Caco-2 (cell line): ENCODE measurements around the gene TNFAIP3. TPM values are rescaled to one million over a fixed set of nuclear protein-coding genes. Genes with fewer than 3 reads are reported as not detected.

ENCODE experiments used
- BruUV-seq: library from RNA; stranded (reverse); fragments of 400-500 nt; replicated peaks from 2 replicates; lab custom pipeline; 2021; lab: Mats Ljungman, UMichigan
- CTCF ChIA-PET: fragments of 300-600 bp; sonication (Branson Sonifier 250); formaldehyde crosslinking; loops from one replicate; lab custom pipeline; 2022; ENCODE audit warnings: antibody characterized with exemption; lab: Charles Lee
- POLR2A ChIA-PET: fragments of 300-600 bp; sonication (Branson Sonifier 250); formaldehyde crosslinking; loops from one replicate; lab custom pipeline; 2022; ENCODE audit warnings: antibody characterized with exemption; lab: Charles Lee
- DNase-seq, 2 experiments: peaks; one replicate each; pipeline versions ENCODE4 v3.0.0 to v3.0.0-alpha.2; 2020 to 2022
- H3K27me3 ChIP-seq: replicated peaks from 2 replicates; pipeline ENCODE4 v1.6.0; 2011; ENCODE audit warnings: low read length; ENCODE audit not compliant: control insufficient read depth, insufficient read depth
- H3K36me3 ChIP-seq: 2 replicates; pipeline ENCODE4 v1.5.1; 2011; ENCODE audit warnings: low read length; ENCODE audit not compliant: control insufficient read depth, insufficient read depth
- H3K4me1 ChIP-seq: fragments of 250-450 bp; sonication (Bioruptor Pico); 2 replicates; pipeline ENCODE4 v1.5.1; 2020; ENCODE audit warnings: mild to moderate bottlenecking
- H3K4me3 ChIP-seq: 2 replicates; pipeline ENCODE4 v1.5.1; 2011; ENCODE audit warnings: low read depth, mild to moderate bottlenecking, control low read depth, low read length
- H3K9me3 ChIP-seq: fragments of 250-450 bp; sonication (Bioruptor Pico); 2 replicates; pipeline ENCODE4 v1.5.1; 2020; ENCODE audit warnings: mild to moderate bottlenecking, moderate library complexity
- H3K27ac Mint-ChIP-seq: one replicate; pipeline ENCODE4 v1.8.0; 2022; ENCODE audit warnings: mixed read lengths; ENCODE audit not compliant: unreplicated experiment
- H3K27me3 Mint-ChIP-seq: one replicate; pipeline ENCODE4 v1.8.0; 2022; ENCODE audit warnings: mixed read lengths; ENCODE audit not compliant: insufficient read depth, unreplicated experiment
- H3K36me3 Mint-ChIP-seq: one replicate; pipeline ENCODE4 v1.8.0; 2022; ENCODE audit warnings: mild to moderate bottlenecking, mixed read lengths; ENCODE audit not compliant: insufficient read depth, unreplicated experiment
- H3K4me1 Mint-ChIP-seq: one replicate; pipeline ENCODE4 v1.8.0; 2022; ENCODE audit warnings: low read depth, mixed read lengths; ENCODE audit not compliant: unreplicated experiment
- H3K4me3 Mint-ChIP-seq: one replicate; pipeline ENCODE4 v1.8.0; 2022; ENCODE audit warnings: mild to moderate bottlenecking, moderate library complexity, mixed read lengths; ENCODE audit not compliant: unreplicated experiment
- H3K9me3 Mint-ChIP-seq: one replicate; pipeline ENCODE4 v1.8.0; 2022; ENCODE audit warnings: mixed read lengths; ENCODE audit not compliant: unreplicated experiment
- intact Hi-C: fragments of 100-400 bp; cut with micrococcal nuclease; formaldehyde crosslinking; loops from one replicate; pipeline ENCODE4 v1.10.0; 2022; ENCODE audit not compliant: unreplicated experiment
- total RNA-seq: library from RNA; stranded (reverse); gene quantifications from 2 replicates; pipeline ENCODE4 v1.2.3, GENCODE V29; 2022
- TF ChIP-seq, protein P1 (sequence below), 2 experiments: fragments of 200-600 bp in 1 of 2; IDR thresholded peaks; 1 replicate in 1 of 2; 2 replicates in 1 of 2; pipeline versions ENCODE4 v1.5.1 to v1.8.0; 2011 to 2022; ENCODE audit warnings: antibody characterized with exemption in 1 of 2, control low read depth in 1 of 2, inconsistent platforms in 1 of 2, low read depth in 1 of 2, low read length in 1 of 2, mild to moderate bottlenecking in 1 of 2, moderate library complexity in 1 of 2; ENCODE audit not compliant: insufficient read depth in 1 of 2, severe bottlenecking in 1 of 2, unreplicated experiment in 1 of 2

TNFAIP3 gene
- total RNA-seq, 1 experiment from 2014 or later = 45.7 TPM

DNA sequence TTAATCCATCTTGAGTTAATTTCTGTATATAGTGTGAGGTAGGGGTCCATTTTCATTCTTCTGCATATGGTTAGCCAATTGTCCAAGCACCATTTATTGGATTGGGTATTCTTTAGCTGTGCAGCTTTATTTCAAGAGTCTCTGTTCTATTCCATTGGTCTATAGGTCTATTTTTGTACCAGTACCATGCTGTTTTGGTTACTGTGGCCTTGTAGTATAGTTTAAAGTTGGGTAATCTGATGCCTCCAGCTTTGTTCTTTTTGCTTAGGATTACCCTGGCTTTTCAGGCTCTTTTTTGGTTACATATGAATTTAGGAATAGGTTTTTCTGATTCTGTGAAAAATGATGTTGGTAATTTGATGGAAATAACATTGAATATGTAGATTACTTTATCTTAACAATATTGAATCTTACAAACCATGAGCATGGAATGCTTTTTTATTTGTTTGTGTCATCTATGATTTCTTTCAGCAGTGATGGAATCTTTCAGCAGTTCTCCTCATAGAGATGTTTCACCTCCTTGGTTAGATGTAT is 47.0 kb downstream of the TNFAIP3 start:
- Histone ChIP-seq H3K27me3 (no peaks in the 10 kb centered on the region), H3K4me3 (no peak overlapping the region), H3K4me1 (no peaks in the 10 kb centered on the region), H3K9me3 (peaks cover 5% of the 10 kb centered on the region; the same call in 1 of the 2 replicates), H3K36me3 (no peaks in the 10 kb centered on the region)
- ChIA-PET CTCF (no interaction called here), POLR2A (no interaction called here)
- no peak for DNase-seq
- Mint-ChIP-seq H3K36me3 (no peaks in the 10 kb centered on the region), H3K27me3 (no peaks in the 10 kb centered on the region), H3K27ac (no peak overlapping the region), H3K9me3 (peaks cover 27% of the 10 kb centered on the region), H3K4me1 (no peaks in the 10 kb centered on the region), H3K4me3 (no peak overlapping the region)
- intact Hi-C loops = no loop called here
- no TSS peak for BruUV-seq
- TF ChIP-seq, protein P1, sequence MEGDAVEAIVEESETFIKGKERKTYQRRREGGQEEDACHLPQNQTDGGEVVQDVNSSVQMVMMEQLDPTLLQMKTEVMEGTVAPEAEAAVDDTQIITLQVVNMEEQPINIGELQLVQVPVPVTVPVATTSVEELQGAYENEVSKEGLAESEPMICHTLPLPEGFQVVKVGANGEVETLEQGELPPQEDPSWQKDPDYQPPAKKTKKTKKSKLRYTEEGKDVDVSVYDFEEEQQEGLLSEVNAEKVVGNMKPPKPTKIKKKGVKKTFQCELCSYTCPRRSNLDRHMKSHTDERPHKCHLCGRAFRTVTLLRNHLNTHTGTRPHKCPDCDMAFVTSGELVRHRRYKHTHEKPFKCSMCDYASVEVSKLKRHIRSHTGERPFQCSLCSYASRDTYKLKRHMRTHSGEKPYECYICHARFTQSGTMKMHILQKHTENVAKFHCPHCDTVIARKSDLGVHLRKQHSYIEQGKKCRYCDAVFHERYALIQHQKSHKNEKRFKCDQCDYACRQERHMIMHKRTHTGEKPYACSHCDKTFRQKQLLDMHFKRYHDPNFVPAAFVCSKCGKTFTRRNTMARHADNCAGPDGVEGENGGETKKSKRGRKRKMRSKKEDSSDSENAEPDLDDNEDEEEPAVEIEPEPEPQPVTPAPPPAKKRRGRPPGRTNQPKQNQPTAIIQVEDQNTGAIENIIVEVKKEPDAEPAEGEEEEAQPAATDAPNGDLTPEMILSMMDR (IDR thresholded peaks at IDR 0.05; ENCODE audit: insufficient read depth in 1 of 2, low read depth in 1 of 2, low read length in 1 of 2, severe bottlenecking in 1 of 2, unreplicated experiment in 1 of 2) = no peak

DNA sequence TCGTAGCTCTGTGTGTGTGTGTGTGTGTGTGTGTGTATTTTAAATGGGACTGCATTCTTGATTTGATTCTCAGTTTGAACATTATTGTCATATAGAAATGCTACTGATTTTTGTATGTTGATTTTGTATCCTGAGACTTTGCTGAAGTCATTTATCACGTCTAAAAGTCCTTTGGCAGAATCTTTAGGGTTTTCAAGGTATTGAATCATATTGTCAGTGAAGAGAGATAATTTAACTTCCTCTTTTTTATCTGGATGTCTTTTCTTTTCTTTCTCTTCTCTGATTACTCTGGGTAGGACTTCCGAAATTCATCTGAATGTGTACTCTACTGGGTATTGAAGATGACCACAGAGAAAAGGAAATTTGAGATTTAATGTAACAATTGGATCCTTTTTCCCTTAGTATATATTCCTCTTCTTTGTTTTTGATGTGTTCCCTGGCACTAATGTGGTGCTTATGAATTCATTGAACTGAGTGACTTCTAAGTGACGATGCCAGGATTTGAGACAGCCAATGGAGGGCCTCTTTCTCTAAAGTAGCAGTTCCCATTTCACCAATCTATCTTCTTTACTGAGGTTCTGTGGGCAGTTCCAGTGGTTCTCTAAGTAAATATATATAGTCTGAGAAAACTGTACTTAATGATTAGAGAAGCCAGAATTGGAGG is 47.6 kb downstream of the TNFAIP3 start:
- ChIA-PET CTCF (no interaction called here), POLR2A (no interaction called here)
- no peak overlapping the region for H3K27ac Mint-ChIP-seq
- no peak overlapping the region for H3K4me3 ChIP-seq
- no peaks in the 10 kb centered on the region for H3K4me1 Mint-ChIP-seq
- peaks cover 27% of the 10 kb centered on the region for H3K9me3 Mint-ChIP-seq
- H3K27me3 Mint-ChIP-seq = no peaks in the 10 kb centered on the region
- H3K4me3 Mint-ChIP-seq = no peak overlapping the region
- no peaks in the 10 kb centered on the region for H3K27me3 ChIP-seq
- TF ChIP-seq, protein P1 (IDR thresholded peaks at IDR 0.05; ENCODE audit: insufficient read depth in 1 of 2, low read depth in 1 of 2, low read length in 1 of 2, severe bottlenecking in 1 of 2, unreplicated experiment in 1 of 2) = no peak
- intact Hi-C loops = no loop called here
- H3K4me1 ChIP-seq = no peaks in the 10 kb centered on the region
- no peaks in the 10 kb centered on the region for H3K36me3 ChIP-seq
- DNase-seq = no peak
- peaks cover 5% of the 10 kb centered on the region; the same call in 1 of the 2 replicates for H3K9me3 ChIP-seq
- no TSS peak for BruUV-seq
- no peaks in the 10 kb centered on the region for H3K36me3 Mint-ChIP-seq

DNA sequence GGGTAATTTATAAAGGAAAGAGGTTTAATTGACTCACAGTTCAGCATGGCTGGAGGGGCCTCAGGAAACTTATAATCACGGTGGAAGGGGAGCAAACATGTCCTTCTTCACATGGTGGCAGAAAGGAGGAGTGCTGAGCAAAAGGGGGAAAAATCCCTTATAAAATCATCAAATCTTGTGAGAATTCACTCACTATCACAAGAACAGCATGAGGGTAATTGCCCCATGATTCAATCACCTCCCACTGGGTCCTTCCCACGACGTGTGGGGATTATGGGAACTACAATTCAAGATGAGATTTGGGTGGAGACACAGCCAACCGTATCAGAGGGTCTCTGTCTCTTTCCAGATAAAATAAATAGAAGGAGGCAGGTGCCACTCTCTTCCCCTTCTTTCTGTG is 48.7 kb downstream of the TNFAIP3 start:
- Mint-ChIP-seq H3K36me3 (no peaks in the 10 kb centered on the region), H3K27ac (no peak overlapping the region)

More for the DNA sequence above, 48.7 kb downstream of the TNFAIP3 start:
- TF ChIP-seq, protein P1 (IDR thresholded peaks at IDR 0.05; ENCODE audit: insufficient read depth in 1 of 2, low read depth in 1 of 2, low read length in 1 of 2, severe bottlenecking in 1 of 2, unreplicated experiment in 1 of 2) = no peak
- ChIA-PET CTCF (no interaction called here), POLR2A (no interaction called here)
- intact Hi-C loops = no loop called here
- Mint-ChIP-seq H3K4me1 (no peaks in the 10 kb centered on the region), H3K27me3 (no peaks in the 10 kb centered on the region), H3K4me3 (no peak overlapping the region), H3K9me3 (peaks cover 27% of the 10 kb centered on the region)
- Histone ChIP-seq H3K4me3 (no peak overlapping the region), H3K4me1 (no peaks in the 10 kb centered on the region), H3K36me3 (no peaks in the 10 kb centered on the region), H3K27me3 (no peaks in the 10 kb centered on the region), H3K9me3 (peaks cover 5% of the 10 kb centered on the region; the same call in 1 of the 2 replicates)
- no TSS peak for BruUV-seq
- DNase-seq = no peak
